Glomerular endothelial cell (primary cell): ENCODE measurements around the gene MPDU1. TPM values are rescaled to one million over a fixed set of nuclear protein-coding genes. Genes with fewer than 3 reads are reported as not detected.
A peak's percentile ranks its signal among the peaks of the same experiment; 100 is the strongest.
"Not testable (repeated sequence)": the region's sequence is repeated elsewhere in the genome, so short reads cannot be mapped to it uniquely, and the experiment has no call there.

Source experiments
- DNase-seq: peaks from one replicate; pipeline ENCODE4 v3.0.0-alpha.2; 2011; ENCODE audit warnings: low read depth, low spot score; ENCODE audit errors: extremely low read depth
- total RNA-seq: library from RNA; depleted of rRNA; stranded (reverse); fragments of >200 nt; gene quantifications from 2 replicates; pipeline ENCODE4 v1.2.3, GENCODE V29; 2015

The MPDU1 gene
- total RNA-seq, 1 donor from 2014 or later: 117 TPM

- DNase-seq: no peak
These were observed 30.2 kb downstream of the MPDU1 start for GRCh38 chr17:7613769-7614424.

GRCh38 chr17:7614425-7615264, 31.0 kb downstream of the MPDU1 start, which contains the start of gene FXR2:
TSS of gene FXR2 (minus strand) at chr17:7614897. CDS start at chr17:7614532, 365 bp downstream.
- DNase-seq: peak; percentile 98

GRCh38 chr17:7615265-7615747, 31.7 kb downstream of the MPDU1 start:
- DNase-seq: no peak

DNA sequence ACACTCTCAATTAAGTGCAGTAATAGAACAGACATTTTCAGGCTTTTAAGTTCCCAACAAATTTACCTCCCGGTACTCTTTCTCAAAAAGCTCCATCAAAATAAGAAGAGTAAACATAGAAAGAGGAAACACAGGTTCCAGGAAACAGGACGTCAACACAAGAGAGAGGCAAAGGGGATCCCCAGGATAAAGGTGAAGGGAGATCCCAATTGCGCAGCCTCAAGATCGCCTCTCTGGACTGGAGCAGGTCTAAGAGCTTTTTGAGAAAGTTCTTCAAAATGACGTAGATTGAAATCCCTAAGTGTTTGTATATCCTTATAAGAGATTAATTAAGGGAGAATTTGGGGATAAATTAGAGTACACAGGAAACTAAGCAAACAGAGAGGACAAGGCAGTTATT, 35.0 kb downstream of the MPDU1 start:
- DNase-seq: no peak

GRCh38 chr17:7620835-7621234, 37.2 kb downstream of the MPDU1 start:
- DNase-seq: no peak

DNA sequence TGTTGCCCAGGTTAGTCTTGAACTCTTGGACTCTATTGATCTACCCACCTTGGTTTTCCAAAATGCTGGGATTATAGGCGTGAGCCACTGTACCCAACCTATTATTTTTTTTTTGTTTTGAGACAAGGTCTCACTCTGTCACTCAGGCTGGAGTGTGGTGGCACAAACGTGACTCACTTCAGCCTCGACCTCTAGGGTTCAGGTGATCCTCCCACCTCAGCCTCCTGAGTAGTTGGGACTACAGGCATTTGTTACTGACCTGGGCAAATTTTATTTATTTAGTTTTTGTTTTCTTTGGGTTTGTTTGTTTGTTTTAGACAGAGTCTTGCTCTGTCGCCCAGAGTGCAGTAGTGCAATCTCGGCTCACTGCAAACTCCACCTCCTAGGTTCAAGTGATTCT, 40.0 kb downstream of the MPDU1 start:
- DNase-seq: no peak

GRCh38 chr17:7625749-7626148, 42.1 kb downstream of the MPDU1 start:
- not testable (repeated sequence) for DNase-seq

DNA sequence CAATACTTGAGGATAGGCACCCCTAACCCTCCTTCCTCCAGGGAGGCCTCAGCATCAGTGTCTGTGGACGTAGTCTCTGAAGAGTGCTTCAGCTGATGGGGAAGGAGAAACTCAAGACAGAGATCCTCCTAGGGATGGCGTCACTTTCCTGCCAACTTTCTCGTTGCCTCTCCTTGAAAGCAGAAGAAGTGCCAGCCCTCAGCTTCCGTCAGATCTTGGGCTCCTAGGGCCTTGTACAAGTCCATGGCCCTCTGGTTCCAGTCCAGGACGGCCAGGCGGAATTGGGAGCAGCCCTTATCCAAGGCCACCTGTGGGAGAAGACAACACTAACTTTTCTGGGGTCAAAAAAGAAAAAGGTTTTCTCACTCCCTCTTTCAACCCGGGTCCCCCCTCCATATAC, 42.7 kb downstream of the MPDU1 start:
- no peak for DNase-seq

- DNase-seq: no peak
These were observed 43.3 kb downstream of the MPDU1 start for GRCh38 chr17:7626956-7627249.

DNA sequence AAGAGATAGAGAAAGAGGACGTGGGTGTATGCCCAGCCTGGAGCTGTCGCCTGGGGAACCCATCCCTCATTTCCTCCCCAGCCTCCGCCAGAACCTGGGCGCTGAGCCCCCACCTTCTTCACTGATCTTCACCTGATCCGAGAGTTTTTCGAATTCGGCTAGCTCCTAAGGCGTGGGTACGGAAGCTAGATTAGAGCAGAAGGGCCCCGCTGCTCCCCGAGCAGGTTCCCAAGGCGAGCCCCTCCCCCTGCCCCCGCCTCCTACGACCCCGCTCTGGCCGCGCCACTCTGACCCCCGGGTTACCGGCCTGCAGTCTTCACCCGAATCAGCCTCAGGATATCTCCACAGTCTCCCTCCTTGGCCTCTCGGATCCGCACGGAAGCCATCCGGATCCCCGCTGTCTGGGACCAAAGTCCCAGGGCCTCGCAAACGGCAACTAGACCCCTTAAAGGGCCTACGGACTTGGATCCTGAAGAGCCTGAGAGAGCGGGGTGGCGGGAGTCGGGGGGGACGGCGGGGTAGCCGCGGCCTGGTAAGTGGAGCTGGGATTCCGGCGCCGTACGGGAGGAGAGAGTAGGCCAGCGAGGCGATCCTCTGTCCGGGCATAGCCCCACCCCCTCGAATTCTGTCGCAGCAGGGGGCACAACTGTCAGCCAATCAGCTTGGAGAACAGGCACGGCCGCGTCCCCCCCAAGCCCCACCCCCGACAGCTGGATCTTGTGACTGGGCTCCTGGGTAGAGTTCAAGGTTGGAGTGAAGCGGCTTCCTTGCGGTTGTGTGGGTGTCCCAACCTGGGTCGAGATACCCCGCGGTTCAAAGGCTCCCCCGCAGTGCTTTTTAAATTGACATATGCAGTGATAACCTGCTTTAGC, 43.8 kb downstream of the MPDU1 start, which contains the start of gene SAT2:
Gene SAT2 (minus strand): TSS at position 572 of the 872 bp plus-strand sequence. CDS start 186 bp downstream, at position 386.
- peak; percentile 41 for DNase-seq

GRCh38 chr17:7629939-7630571, 46.4 kb downstream of the MPDU1 start, which contains the start of gene SHBG:
TSS of gene SHBG (plus strand) at chr17:7630135. CDS start at chr17:7630173, 38 bp downstream.
- DNase-seq: no peak

DNA sequence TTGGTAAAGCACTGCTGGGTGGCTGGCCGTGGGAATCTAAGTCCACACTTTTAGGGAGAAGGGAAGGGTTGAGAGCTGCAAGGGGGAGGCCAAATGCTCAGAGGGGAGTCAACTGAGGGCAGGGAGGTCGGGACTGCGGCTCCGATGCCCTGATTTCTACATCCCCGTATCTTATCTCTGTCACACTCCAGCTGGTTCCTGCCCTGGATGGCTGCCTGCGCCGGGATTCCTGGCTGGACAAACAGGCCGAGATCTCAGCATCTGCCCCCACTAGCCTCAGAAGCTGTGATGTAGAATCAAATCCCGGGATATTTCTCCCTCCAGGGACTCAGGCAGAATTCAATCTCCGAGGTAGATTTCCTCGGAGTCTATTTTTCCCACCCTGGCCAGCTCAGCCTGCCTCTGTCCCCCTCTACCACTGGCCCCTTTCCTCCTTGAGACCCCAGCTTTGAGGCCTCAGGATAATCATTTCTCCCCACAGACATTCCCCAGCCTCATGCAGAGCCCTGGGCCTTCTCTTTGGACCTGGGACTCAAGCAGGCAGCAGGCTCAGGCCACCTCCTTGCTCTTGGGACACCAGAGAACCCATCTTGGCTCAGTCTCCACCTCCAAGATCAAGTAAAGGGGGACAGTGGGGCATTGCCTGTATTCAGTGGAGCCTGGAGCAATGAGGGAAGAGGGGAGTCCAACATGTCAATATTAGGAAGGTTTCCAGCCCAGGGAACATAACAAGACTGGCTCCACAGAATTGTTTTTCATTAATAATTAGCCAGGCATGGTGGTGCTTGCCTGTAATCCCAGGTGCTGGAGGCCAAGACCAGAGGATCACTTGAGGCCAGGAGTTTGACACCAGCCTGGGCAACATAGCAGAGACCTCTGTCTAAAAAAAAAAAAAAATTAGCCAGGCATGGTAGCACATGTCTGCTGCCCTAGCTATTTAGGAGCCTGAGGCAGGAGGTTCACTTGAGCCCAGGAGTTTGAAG, 48.0 kb downstream of the MPDU1 start:
- DNase-seq: no peak

- DNase-seq: no peak
These were observed 48.8 kb downstream of the MPDU1 start for GRCh38 chr17:7632492-7632894.

- no peak for DNase-seq
These were observed 49.4 kb downstream of the MPDU1 start for GRCh38 chr17:7633093-7633492.

GRCh38 chr17:7634384-7634783, 50.7 kb downstream of the MPDU1 start:
- DNase-seq: no peak

DNA sequence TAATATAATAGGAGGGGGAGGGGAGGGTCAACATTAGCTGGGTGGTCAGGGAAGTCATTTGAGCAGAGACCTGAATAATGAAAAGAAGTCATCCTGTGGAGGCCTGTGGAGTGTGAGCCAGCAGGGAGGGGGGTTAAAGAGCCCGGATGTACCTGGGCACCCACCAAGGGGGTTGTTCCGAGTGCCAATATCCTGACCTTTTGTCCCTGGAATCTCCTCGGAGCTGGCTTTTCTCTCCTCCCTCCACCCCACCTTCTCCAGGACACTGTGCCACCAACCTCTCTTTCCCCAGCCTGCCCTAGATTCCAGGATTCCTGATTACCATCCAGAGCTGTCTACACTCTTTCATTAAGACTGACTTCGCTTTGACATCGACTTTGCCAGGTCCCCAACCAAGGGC, 52.5 kb downstream of the MPDU1 start:
- no peak for DNase-seq
